Upper lobe of left lung (tissue), 6 donors: ENCODE results near the gene CRKL. TPM values are rescaled to one million over a fixed set of nuclear protein-coding genes. Genes with fewer than 3 reads are reported as not detected.
"Not testable (repeated sequence)": the region's sequence is repeated elsewhere in the genome, so short reads cannot be mapped to it uniquely, and the experiment has no call there.

Experiments used
- ATAC-seq, 2 donors: fragments of 200-7000 bp; cut with Tn5 transposase; one replicate each; pipeline ENCODE4 v1.9.1; 2022; ENCODE audit warnings: mild to moderate bottlenecking in 2 of 2, moderate library complexity in 2 of 2; ENCODE audit not compliant: low FRiP score in 2 of 2
- DNase-seq, 2 donors: peaks; one replicate each; pipeline ENCODE4 v3.0.0-alpha.2; 2019 to 2020
- H3K27ac ChIP-seq, 4 donors: fragments of 200-600 bp; sonication (generic); one replicate each; pipeline ENCODE4 v1.5.1; 2016 to 2019
- H3K27me3 ChIP-seq, 4 donors: fragments of 200-600 bp; sonication (generic); one replicate each; pipeline ENCODE4 v1.5.1; 2017 to 2019
- H3K36me3 ChIP-seq, 4 donors: fragments of 200-600 bp; sonication (generic); one replicate each; pipeline ENCODE4 v1.5.1; 2016 to 2019
- H3K4me1 ChIP-seq, 4 donors: fragments of 200-600 bp; sonication (generic); one replicate each; pipeline ENCODE4 v1.5.1; 2018 to 2019
- H3K4me3 ChIP-seq, 4 donors: fragments of 200-600 bp; sonication (generic); one replicate each; pipeline ENCODE4 v1.5.1; 2017 to 2019; ENCODE audit warnings: mild to moderate bottlenecking in 2 of 4, moderate library complexity in 1 of 4
- H3K9me3 ChIP-seq, 4 donors: fragments of 200-600 bp; sonication (generic); one replicate each; pipeline ENCODE4 v1.5.1; 2018 to 2019
- CTCF ChIP-seq, 6 experiments: fragments of 450-650 bp in 4 of 6; fragments of 200-600 bp in 2 of 6; sonication (generic) in 2 of 6; IDR thresholded peaks; one replicate each; pipeline ENCODE4 v1.5.1; 2016 to 2019; ENCODE audit warnings: antibody characterized with exemption in 6 of 6
- EP300 ChIP-seq, 4 donors: sonication (generic); formaldehyde crosslinking; IDR thresholded peaks; one replicate each; pipeline ENCODE4 v1.5.1; 2017; ENCODE audit warnings: antibody characterized with exemption in 4 of 4, control low read depth in 2 of 4
- POLR2A ChIP-seq, 4 donors: fragments of 450-650 bp; IDR thresholded peaks; one replicate each; pipeline ENCODE4 v1.5.1; 2016 to 2017; ENCODE audit warnings: antibody characterized with exemption in 4 of 4, mild to moderate bottlenecking in 2 of 4
- POLR2AphosphoS5 ChIP-seq, 2 donors: sonication (generic); formaldehyde crosslinking; IDR thresholded peaks; one replicate each; pipeline ENCODE4 v1.5.1; 2017; ENCODE audit warnings: antibody characterized with exemption in 2 of 2
- WGBS, 2 donors: methylation state at CpG; one replicate each; pipeline ENCODE4 v1.1.5; 2017 to 2018; 5-methylcytosine and 5-hydroxymethylcytosine counted together
- total RNA-seq, 6 donors: library from RNA; depleted of rRNA in 4 of 6; stranded (reverse); fragments of >200 nt in 4 of 6; gene quantifications; one replicate each; pipeline versions ENCODE4 v1.1.0 to v1.2.1, GENCODE V29; 2016 to 2021
- donor health status: DM: no; HTN: no; CAD: no; lungs with moderate emphysema.
- donor health status: DM: no; HTN: yes; CAD: no; lungs with severe emphysema.

Gene CRKL
- total RNA-seq, 6 donors from 2014 or later, result 35.6 to 65.4 (median 53.4) TPM

GRCh38 chr22:20930004-20930403 lies 12.8 kb downstream of the CRKL start:
- Histone ChIP-seq H3K36me3 (peaks cover 7 to 15% (median 11%) of the 10 kb centered on the region in 4 donors), H3K4me1 (peaks cover 19 to 46% (median 23%) of the 10 kb centered on the region in 4 donors), H3K9me3 (no peaks in the 10 kb centered on the region), H3K27me3 (no peaks in the 10 kb centered on the region), H3K27ac (no peak overlapping the region), H3K4me3 (no peak overlapping the region)
- TF ChIP-seq EP300 (IDR thresholded peaks at IDR 0.05) (no peak), CTCF (IDR thresholded peaks at IDR 0.05) (no peak), POLR2A (IDR thresholded peaks at IDR 0.05) (no peak), POLR2AphosphoS5 (IDR thresholded peaks at IDR 0.05) (no peak)
- WGBS, 2 donors, result 94 to 100% methylated on average over 1 of the region's 1 CpG
- DNase-seq (no peak), ATAC-seq (no peak)

- Histone ChIP-seq H3K36me3 (peaks cover 7 to 19% (median 15%) of the 10 kb centered on the region in 4 donors), H3K4me1 (peaks cover 16 to 46% (median 20%) of the 10 kb centered on the region in 4 donors)
- WGBS, 2 donors, result 96 to 99% methylated on average over 12 of the region's 12 CpGs
- not testable (repeated sequence) for H3K27ac ChIP-seq, ATAC-seq, H3K4me3 ChIP-seq, H3K9me3 ChIP-seq, DNase-seq, H3K27me3 ChIP-seq
Measured at GRCh38 chr22:20930435-20930834, 13.2 kb downstream of the CRKL start.

- TF ChIP-seq POLR2A (IDR thresholded peaks at IDR 0.05) (no peak), EP300 (IDR thresholded peaks at IDR 0.05) (no peak), CTCF (IDR thresholded peaks at IDR 0.05) (no peak), POLR2AphosphoS5 (IDR thresholded peaks at IDR 0.05) (no peak)
- peaks cover 17 to 45% (median 19%) of the 10 kb centered on the region in 4 donors for H3K4me1 ChIP-seq
- H3K27me3 ChIP-seq, result no peaks in the 10 kb centered on the region
- no peak for DNase-seq
- WGBS, 2 donors, result 81 to 91% methylated on average over 4 of the region's 4 CpGs
- no peak for ATAC-seq
- no peak overlapping the region for H3K4me3 ChIP-seq
- H3K36me3 ChIP-seq, result peaks cover 7 to 27% (median 20%) of the 10 kb centered on the region in 4 donors
- no peaks in the 10 kb centered on the region for H3K9me3 ChIP-seq
- H3K27ac ChIP-seq, result no peak overlapping the region
Measured at GRCh38 chr22:20931126-20931654, 14.0 kb downstream of the CRKL start.

GRCh38 chr22:20933910-20934309 lies 16.7 kb downstream of the CRKL start:
- no peaks in the 10 kb centered on the region for H3K9me3 ChIP-seq
- H3K4me3 ChIP-seq, result no peak overlapping the region
- no peak overlapping the region for H3K27ac ChIP-seq
- TF ChIP-seq EP300 (IDR thresholded peaks at IDR 0.05) (no peak), CTCF (IDR thresholded peaks at IDR 0.05) (no peak)
- H3K36me3 ChIP-seq, result peaks cover 7 to 40% (median 21%) of the 10 kb centered on the region in 4 donors
- no peaks in the 10 kb centered on the region for H3K27me3 ChIP-seq
- peaks cover 31 to 52% (median 37%) of the 10 kb centered on the region in 4 donors for H3K4me1 ChIP-seq
- 95 to 99% methylated on average over 7 of the region's 7 CpGs for WGBS, 2 donors
- ATAC-seq (no peak), DNase-seq (no peak)

GRCh38 chr22:20935049-20935448 lies 17.8 kb downstream of the CRKL start:
- not testable (repeated sequence) for ATAC-seq, H3K9me3 ChIP-seq, DNase-seq, H3K4me3 ChIP-seq, H3K27ac ChIP-seq, H3K27me3 ChIP-seq
- 92 to 95% methylated on average over 9 of the region's 9 CpGs for WGBS, 2 donors
- Histone ChIP-seq H3K36me3 (peaks cover 7 to 40% (median 21%) of the 10 kb centered on the region in 4 donors), H3K4me1 (peaks cover 35 to 55% (median 43%) of the 10 kb centered on the region in 4 donors)

- not testable (repeated sequence) for ATAC-seq, DNase-seq, H3K27me3 ChIP-seq, H3K4me3 ChIP-seq, H3K27ac ChIP-seq, H3K9me3 ChIP-seq
- peaks cover 41 to 63% (median 50%) of the 10 kb centered on the region in 4 donors for H3K4me1 ChIP-seq
- H3K36me3 ChIP-seq, result peaks cover 7 to 40% (median 21%) of the 10 kb centered on the region in 4 donors
- WGBS, 2 donors, result 81 to 85% methylated on average over 11 of the region's 11 CpGs
Measured at GRCh38 chr22:20935780-20936539, 18.8 kb downstream of the CRKL start.
